ENCODE data around the gene ZBTB33.

The ZBTB33 gene

DNA sequence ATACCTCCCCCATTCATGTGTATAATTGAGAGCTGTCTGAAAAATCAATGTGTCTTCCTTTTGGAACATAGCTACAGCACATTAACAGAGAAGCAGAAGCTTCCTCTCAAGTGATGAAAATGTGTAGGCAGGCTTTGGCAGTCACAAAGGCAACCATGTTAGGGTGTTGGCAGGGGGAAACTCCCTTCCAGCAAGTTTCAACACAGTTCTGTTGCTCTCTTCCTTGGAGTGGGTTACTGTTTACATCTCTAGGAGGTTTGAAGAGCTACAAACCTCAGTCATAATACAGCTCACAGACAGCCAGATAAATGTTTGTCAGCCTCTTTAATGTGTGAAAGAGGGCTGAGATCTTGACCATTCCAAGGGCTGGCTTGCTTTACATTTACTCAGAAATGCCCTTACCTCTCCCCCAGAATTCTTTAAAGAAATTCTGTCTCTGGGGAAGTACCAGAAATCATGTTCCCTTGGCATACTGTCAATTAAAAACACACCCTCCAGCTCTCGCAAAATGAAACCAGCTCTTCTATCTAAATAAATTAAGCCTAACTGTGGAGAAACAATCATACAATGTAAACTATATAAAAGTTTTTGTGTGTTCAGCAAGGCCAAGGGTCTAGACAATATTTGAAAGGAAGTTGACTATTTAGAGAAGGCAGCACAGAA lies 18.9 kb downstream of the ZBTB33 start:
- no peak for DNase-seq

- DNase-seq: no peak
These were observed 20.0 kb downstream of the ZBTB33 start for GRCh38 chrX:120270567-120270966.

GRCh38 chrX:120271218-120271617 lies 20.6 kb downstream of the ZBTB33 start:
- DNase-seq: no peak

DNA sequence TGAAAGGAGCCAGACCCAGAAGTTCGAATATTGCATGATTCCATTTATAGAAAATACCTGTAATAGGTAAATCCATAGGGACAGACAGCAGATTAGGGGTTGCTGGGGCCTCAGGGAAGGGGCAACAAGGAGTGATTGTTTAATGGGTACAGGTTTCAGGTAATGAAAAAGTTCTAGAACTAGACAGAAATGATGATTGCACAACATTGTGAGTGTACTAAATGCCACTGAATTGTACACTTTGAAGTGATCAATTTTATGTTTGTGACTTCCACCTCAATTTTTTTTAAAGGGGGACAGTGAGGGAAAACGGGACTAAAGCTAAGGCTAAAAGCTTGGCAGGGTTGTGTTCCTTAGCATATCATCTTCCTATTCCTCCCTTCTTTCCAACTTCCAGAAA lies 23.5 kb downstream of the ZBTB33 start:
- DNase-seq: no peak

GRCh38 chrX:120274958-120275357 lies 24.3 kb downstream of the ZBTB33 start:
- no peak for DNase-seq

GRCh38 chrX:120281021-120281624 lies 30.5 kb downstream of the ZBTB33 start:
- DNase-seq: no peak

- no peak for DNase-seq
These were observed 31.1 kb downstream of the ZBTB33 start for GRCh38 chrX:120281761-120282160.

- no peak for DNase-seq
These were observed 32.1 kb downstream of the ZBTB33 start for GRCh38 chrX:120282697-120283096.

GRCh38 chrX:120286733-120287512 lies 36.3 kb downstream of the ZBTB33 start:
- DNase-seq: no peak

DNA sequence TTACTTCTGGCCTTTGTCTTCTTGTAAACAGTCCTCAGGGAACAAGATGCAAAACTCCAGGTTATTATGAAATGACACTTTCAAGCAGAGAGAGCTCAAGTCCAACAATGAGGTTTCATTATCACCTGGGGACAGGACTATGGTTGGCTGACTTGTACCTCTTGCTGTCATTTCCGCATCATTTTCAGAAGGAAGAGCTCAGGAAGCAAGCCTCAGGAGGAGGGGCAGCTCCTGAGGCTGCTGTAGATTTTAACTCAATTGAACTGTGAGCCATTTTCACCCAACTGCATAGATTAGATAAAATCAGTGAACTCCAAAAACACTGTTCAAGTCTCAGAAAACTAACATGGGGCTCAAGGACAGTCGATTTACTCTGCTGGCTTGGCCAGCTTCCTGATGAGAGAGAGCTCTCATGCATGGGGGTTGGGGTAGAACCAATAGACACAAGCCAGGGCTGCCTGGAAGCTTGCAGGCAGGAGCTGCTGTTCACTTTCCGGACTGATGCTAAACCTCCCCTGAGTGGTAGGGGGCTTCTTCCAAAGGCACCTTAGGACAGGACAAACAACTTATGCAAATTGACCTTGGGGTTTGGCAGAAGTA lies 37.0 kb downstream of the ZBTB33 start:
- no peak for DNase-seq

- no peak for DNase-seq
These were observed 39.5 kb downstream of the ZBTB33 start for GRCh38 chrX:120290107-120290506.

DNA sequence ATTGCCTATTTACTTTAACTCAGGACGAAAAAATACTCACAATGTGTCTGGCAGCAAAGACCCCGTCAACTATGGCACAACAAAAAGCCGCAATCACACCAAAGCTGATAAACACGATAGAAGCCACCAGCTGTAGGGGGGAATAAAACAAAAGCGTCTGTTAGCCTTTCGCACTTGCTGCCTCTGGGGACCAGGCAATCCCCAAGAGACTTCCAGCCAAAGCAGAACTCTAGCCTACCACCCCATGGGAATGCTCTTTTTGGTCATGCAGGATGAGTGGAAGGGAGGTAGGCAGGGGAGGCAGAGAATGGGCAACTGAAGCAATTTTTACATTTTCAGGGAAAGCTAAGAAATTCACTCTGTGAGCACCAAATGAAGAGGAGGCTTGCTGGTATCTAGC lies 40.6 kb downstream of the ZBTB33 start:
- DNase-seq: no peak

GRCh38 chrX:120293015-120293414 lies 42.4 kb downstream of the ZBTB33 start:
- no peak for DNase-seq

DNA sequence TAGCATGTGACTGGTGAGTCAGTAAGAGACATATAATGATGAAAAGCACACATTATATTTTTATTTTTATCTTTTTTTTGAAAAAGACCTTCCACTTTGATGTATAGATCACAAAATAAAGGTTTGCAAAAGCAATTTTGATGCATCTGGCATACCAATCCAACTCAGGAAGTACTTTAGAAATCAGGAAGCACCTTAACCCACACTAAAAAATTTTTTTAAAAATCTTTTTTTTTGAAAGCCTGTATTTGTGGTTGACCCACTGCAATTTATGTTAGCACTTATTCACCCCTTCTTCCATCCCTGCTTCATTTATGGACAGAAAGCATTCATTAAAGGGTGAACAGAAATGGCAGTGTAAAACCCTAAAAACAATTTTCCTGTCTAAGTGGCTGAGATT lies 44.0 kb downstream of the ZBTB33 start:
- DNase-seq: no peak

DNA sequence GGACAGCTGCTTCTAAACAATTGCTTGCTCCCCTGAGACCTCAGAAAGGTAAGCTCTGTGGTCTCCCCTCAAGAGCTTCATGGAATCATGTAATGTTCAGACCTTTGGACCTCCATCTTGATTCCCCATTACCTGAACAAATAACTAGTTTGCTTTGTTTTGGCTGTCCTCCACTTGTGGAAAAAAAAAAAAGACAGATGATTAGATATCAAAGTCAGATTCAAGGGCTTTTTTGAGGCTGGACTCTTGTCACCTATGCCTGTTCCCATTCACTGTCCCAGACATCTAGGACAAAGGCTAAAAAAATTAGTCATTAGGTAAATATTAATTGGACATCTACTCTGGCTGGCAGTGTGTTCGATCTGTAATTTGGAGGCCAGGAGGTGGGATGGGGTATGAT lies 47.3 kb downstream of the ZBTB33 start:
- no peak for DNase-seq

DNA sequence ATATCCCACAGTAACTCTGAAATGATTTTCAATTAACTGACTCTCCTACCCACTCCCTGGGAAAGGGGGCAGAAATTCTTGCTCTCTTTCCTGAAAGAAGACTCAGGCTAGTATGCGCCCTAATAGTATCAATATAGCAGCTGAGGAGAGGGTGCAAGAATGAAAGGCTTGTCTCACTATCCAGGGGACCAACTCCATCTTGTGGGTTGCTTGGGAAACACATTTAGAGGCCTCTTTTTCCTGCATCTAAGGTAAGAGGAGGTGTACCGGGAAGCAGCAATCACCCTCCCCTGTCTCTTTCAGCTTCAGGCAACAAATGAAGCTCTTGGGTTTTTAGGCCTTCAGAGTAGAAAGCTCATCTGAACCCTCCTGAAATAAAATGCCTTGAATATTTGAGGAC lies 49.3 kb downstream of the ZBTB33 start:
- no peak for DNase-seq

DNA sequence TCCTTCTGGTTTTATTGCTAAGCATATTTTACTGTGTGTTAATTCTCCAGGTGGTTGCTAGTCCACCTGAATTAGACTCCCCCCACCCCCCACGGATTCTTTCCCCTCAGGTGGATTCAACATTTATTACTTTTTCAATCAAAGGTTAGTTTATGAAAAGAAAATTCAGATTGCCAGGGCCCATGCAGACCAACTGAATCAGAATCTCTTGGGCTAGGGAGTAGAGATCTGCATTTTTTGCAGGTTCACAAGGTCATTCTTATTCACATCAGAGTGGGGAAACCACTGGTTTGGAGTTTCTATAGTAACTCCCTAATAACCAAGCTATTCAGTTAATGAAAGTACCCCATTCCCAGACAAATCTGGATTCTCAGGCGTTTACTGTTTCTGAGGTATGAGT lies 50.9 kb downstream of the ZBTB33 start:
- no peak for DNase-seq

GRCh38 chrX:120301960-120302359 lies 51.3 kb downstream of the ZBTB33 start:
- DNase-seq: no peak

- no peak for DNase-seq
These were observed 51.8 kb downstream of the ZBTB33 start for GRCh38 chrX:120302434-120302833.

GRCh38 chrX:120304256-120304655 lies 53.6 kb downstream of the ZBTB33 start:
- DNase-seq: no peak

- DNase-seq: no peak
These were observed 55.0 kb downstream of the ZBTB33 start for GRCh38 chrX:120305531-120306141.

- DNase-seq: no peak
These were observed 56.0 kb downstream of the ZBTB33 start for GRCh38 chrX:120306630-120307029.
